Stomach (tissue), 9 donors: ENCODE results near the gene KCNG3. TPM values are rescaled to one million over a fixed set of nuclear protein-coding genes. Genes with fewer than 3 reads are reported as not detected.

Experiments
- DNase-seq, 2 donors: peaks; one replicate each; pipeline versions ENCODE4 v3.0.0 to v3.0.0-alpha.2; 2013 to 2019
- H3K27ac ChIP-seq, 5 donors: fragments of 200-600 bp in 4 of 5; sonication (generic) in 4 of 5; one replicate each; pipeline ENCODE4 v1.5.1; 2013 to 2019; ENCODE audit warnings: mild to moderate bottlenecking in 1 of 5, moderate library complexity in 1 of 5
- H3K27me3 ChIP-seq, 3 donors: fragments of 200-600 bp; sonication (generic); one replicate each; pipeline ENCODE4 v1.5.1; 2017 to 2019; ENCODE audit warnings: mixed run types in 1 of 3
- H3K36me3 ChIP-seq, 4 donors: fragments of 200-600 bp; sonication (generic); 1 replicate in 3 of 4; 2 replicates in 1 of 4; pipeline ENCODE4 v1.5.1; 2016 to 2019
- H3K4me1 ChIP-seq, 4 donors: fragments of 200-600 bp; sonication (generic); one replicate each; pipeline ENCODE4 v1.5.1; 2016 to 2019
- H3K4me3 ChIP-seq, 4 donors: fragments of 200-600 bp; sonication (generic) in 3 of 4; one replicate each; pipeline ENCODE4 v1.5.1; 2016 to 2019; ENCODE audit warnings: mild to moderate bottlenecking in 1 of 4
- H3K9me3 ChIP-seq, 4 donors: fragments of 200-600 bp; sonication (generic); one replicate each; pipeline ENCODE4 v1.5.1; 2016 to 2019
- CTCF ChIP-seq, 7 experiments: fragments of 450-650 bp in 4 of 7; fragments of 200-600 bp in 3 of 7; sonication (generic) in 3 of 7; IDR thresholded peaks; one replicate each; pipeline ENCODE4 v1.5.1; 2016 to 2019; ENCODE audit warnings: antibody characterized with exemption in 7 of 7, control low read depth in 2 of 7, mild to moderate bottlenecking in 1 of 7
- EP300 ChIP-seq: sonication (generic); formaldehyde crosslinking; IDR thresholded peaks from one replicate; pipeline ENCODE4 v1.6.1; 2017; ENCODE audit warnings: antibody characterized with exemption
- POLR2A ChIP-seq, 4 donors: fragments of 450-650 bp; IDR thresholded peaks; one replicate each; pipeline ENCODE4 v1.6.1; 2016; ENCODE audit warnings: antibody characterized with exemption in 4 of 4, control low read depth in 2 of 4, mild to moderate bottlenecking in 1 of 4, moderate library complexity in 1 of 4
- POLR2AphosphoS5 ChIP-seq, 3 donors: sonication (generic); formaldehyde crosslinking; IDR thresholded peaks; one replicate each; pipeline ENCODE4 v1.6.1; 2016; ENCODE audit warnings: antibody characterized with exemption in 3 of 3
- WGBS, 5 donors: extraction: QIAGEN DNeasy Blood & Tissue Kit in 3 of 5; methylation state at CpG; one replicate each; pipeline versions ENCODE4 v1.1.5 to v1.1.7; 2013 to 2018; 5-methylcytosine and 5-hydroxymethylcytosine counted together
- intact Hi-C: fragments of 100-400 bp; cut with DNase I; formaldehyde crosslinking; loops from one replicate; pipeline ENCODE4 v1.15.1; 2023; ENCODE audit warnings: low total_unique reads
- polyA plus RNA-seq, 3 donors: library from polyadenylated mRNA; stranded (reverse); fragments of 200-250 nt; gene quantifications; one replicate each; pipeline ENCODE4 v1.2.3, GENCODE V29; 2013
- total RNA-seq, 5 donors: library from RNA; depleted of rRNA; stranded (reverse); fragments of >200 nt; gene quantifications; one replicate each; pipeline versions ENCODE4 v1.1.0 to v1.2.3, GENCODE V29; 2014 to 2016
- donor health status: healthy with polysubstance abuse.
- donor health status: Bipolar disorder and iron deficiency.
- donor health status: healthy.

The KCNG3 gene
- total and polyA plus RNA-seq, 8 donors, result 0.43 to 55.3 (median 1.5) TPM; not detected in 5

- Histone ChIP-seq H3K9me3 (no peaks in the 10 kb centered on the region), H3K36me3 (no peaks in the 10 kb centered on the region), H3K4me3 (no peak overlapping the region), H3K27ac (no peak overlapping the region), H3K4me1 (no peaks in the 10 kb centered on the region), H3K27me3 (no peaks in the 10 kb centered on the region)
- intact Hi-C loops, result no loop called here
- peak in 1 of 2 donors; percentile 27 for DNase-seq
- no peak for TF ChIP-seq CTCF (IDR thresholded peaks at IDR 0.05)
- no peak for TF ChIP-seq EP300
- no peak for TF ChIP-seq POLR2A (IDR thresholded peaks at IDR 0.05)
- TF ChIP-seq POLR2AphosphoS5 (IDR thresholded peaks at IDR 0.05), result no peak
- WGBS, 5 donors, result 70 to 74% (median 70%) methylated on average over 13 of the region's 13 CpGs
Observed at GRCh38 chr2:42523341-42523740, 29.6 kb upstream of the KCNG3 start.

DNA sequence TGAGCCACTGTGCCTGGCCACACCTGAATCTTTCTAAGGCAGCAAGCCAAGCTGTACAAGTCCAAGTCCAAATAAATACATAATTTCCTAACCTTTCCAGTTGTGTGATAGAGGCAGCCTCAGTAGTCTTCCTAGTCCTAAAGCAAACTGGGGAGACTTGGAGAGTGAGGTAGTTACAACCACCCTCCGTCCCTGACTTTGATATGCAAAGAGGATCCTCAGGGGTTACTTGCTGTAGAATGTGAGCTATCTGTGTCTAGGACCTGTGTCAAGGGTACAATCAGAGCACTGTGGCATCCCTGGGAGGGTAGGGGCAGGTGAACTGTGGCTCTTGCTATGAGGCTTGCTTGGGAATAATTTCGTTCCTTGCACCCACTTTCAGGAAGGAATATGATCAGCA lies 28.3 kb upstream of the KCNG3 start:
- no peak for TF ChIP-seq POLR2A (IDR thresholded peaks at IDR 0.05)

DNA sequence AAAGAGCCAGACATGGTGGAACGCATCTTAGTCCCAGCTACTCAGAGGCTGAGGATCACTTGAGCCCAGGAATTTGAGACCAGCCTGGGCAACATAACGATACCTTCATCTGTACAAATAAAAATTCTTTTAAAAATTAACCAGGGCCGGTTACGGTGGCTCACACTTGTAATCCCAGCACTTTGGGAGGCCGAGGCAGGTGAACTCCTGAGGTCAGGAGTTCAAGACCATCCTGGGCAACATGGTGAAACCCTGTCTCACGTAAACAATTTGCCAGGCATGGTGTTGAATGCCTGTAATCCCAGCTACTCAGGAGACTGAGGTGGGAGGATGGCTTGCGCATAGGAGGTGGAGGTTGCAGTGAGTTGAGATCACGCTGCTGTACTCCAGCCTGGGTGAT lies 25.8 kb upstream of the KCNG3 start:
- H3K9me3 ChIP-seq, result no peaks in the 10 kb centered on the region
- H3K4me1 ChIP-seq, result no peaks in the 10 kb centered on the region
- DNase-seq, result no peak
- intact Hi-C loops, result no loop called here
- WGBS, 5 donors, result 68 to 83% (median 77%) methylated on average over 8 of the region's 8 CpGs
- TF ChIP-seq POLR2A (IDR thresholded peaks at IDR 0.05) (no peak), CTCF (IDR thresholded peaks at IDR 0.05) (no peak), POLR2AphosphoS5 (IDR thresholded peaks at IDR 0.05) (no peak), EP300 (no peak)
- H3K27me3 ChIP-seq, result no peaks in the 10 kb centered on the region
- H3K36me3 ChIP-seq, result no peaks in the 10 kb centered on the region
- H3K4me3 ChIP-seq, result no peak overlapping the region
- H3K27ac ChIP-seq, result no peak overlapping the region

More for the DNA sequence above, 28.3 kb upstream of the KCNG3 start:
- H3K4me1 ChIP-seq, result no peaks in the 10 kb centered on the region
- no peaks in the 10 kb centered on the region for H3K9me3 ChIP-seq
- WGBS, 5 donors, result 46 to 69% (median 61%) methylated on average over 2 of the region's 2 CpGs
- no peak for DNase-seq
- no peak overlapping the region for H3K4me3 ChIP-seq
- H3K27ac ChIP-seq, result no peak overlapping the region
- H3K36me3 ChIP-seq, result no peaks in the 10 kb centered on the region
- H3K27me3 ChIP-seq, result no peaks in the 10 kb centered on the region
- intact Hi-C loops, result no loop called here

DNA sequence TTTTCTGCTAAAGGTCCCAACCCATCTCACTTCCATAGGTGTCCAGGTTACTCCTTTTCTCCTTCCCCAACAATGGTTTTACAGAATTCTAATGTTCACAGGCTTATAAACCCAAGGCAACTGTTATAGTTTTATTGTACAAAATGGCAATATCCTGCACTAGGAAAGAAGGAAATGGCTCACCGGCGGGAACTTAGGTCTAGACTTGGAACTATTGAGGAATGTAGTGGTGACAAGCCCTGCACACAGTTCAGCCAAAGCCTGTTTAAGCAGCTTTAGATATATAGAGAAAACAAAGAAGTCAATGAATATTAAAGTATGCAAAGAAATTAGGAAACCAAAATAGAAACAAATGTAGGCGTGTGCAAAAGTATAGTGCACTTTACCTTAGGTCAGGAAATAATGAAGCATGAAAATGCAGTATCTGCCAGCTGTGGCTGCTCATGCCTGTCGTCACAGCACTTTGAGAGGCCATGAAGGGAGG lies 22.7 kb upstream of the KCNG3 start:
- H3K27ac ChIP-seq, result no peak overlapping the region
- TF ChIP-seq POLR2A (IDR thresholded peaks at IDR 0.05) (no peak), EP300 (no peak), CTCF (IDR thresholded peaks at IDR 0.05) (no peak), POLR2AphosphoS5 (IDR thresholded peaks at IDR 0.05) (no peak)
- H3K36me3 ChIP-seq, result no peaks in the 10 kb centered on the region
- H3K9me3 ChIP-seq, result no peaks in the 10 kb centered on the region
- no peaks in the 10 kb centered on the region for H3K4me1 ChIP-seq
- DNase-seq, result no peak
- no peak overlapping the region for H3K4me3 ChIP-seq
- no peaks in the 10 kb centered on the region for H3K27me3 ChIP-seq
- intact Hi-C loops, result no loop called here
- 82 to 94% (median 91%) methylated on average over 4 of the region's 4 CpGs for WGBS, 5 donors

GRCh38 chr2:42513252-42513918 lies 19.6 kb upstream of the KCNG3 start:
- Histone ChIP-seq H3K4me3 (no peak overlapping the region), H3K9me3 (no peaks in the 10 kb centered on the region), H3K27ac (no peak overlapping the region), H3K36me3 (no peaks in the 10 kb centered on the region), H3K27me3 (no peaks in the 10 kb centered on the region), H3K4me1 (no peaks in the 10 kb centered on the region)
- intact Hi-C loops, result loop anchor here (5.0 kb wide), 1 partner anchor 149 kb away; no protein-coding TSS in a partner anchor
- 28 to 60% (median 41%) methylated on average over 5 of the region's 5 CpGs for WGBS, 5 donors
- TF ChIP-seq CTCF (IDR thresholded peaks at IDR 0.05) (peak in 5 of 7 experiments; percentile 47 to 83 (median 60)), EP300 (no peak), POLR2AphosphoS5 (IDR thresholded peaks at IDR 0.05) (peak in 1 of 3 donors; percentile 28), POLR2A (IDR thresholded peaks at IDR 0.05) (no peak)
- peak; percentile 37 to 75 for DNase-seq
